Smooth muscle cell (in vitro differentiated cells): ENCODE measurements around the gene PRKN. TPM values are rescaled to one million over a fixed set of nuclear protein-coding genes. Genes with fewer than 3 reads are reported as not detected.

Experiments
- DNase-seq: peaks from one replicate; lab custom pipeline; 2025; ENCODE audit not compliant: unreplicated experiment; lab: John Stamatoyannopoulos, UW
- H2AFZ ChIP-seq: fragments of 200-600 bp; sonication (generic); 2 replicates; pipeline ENCODE4 v1.6.0; 2016; ENCODE audit warnings: antibody characterized with exemption, low read depth, mild to moderate bottlenecking
- H3F3A ChIP-seq: fragments of 200-600 bp; sonication (generic); 2 replicates; pipeline ENCODE4 v1.6.0; 2017; ENCODE audit warnings: antibody characterized with exemption, low read depth
- H3K27ac ChIP-seq: fragments of 200-600 bp; sonication (generic); 2 replicates; pipeline ENCODE4 v1.5.1; 2016; ENCODE audit warnings: low read depth, mild to moderate bottlenecking
- H3K27me3 ChIP-seq: fragments of 200-600 bp; sonication (generic); 2 replicates; pipeline ENCODE4 v1.6.1; 2016; ENCODE audit warnings: low read depth, mild to moderate bottlenecking
- H3K36me3 ChIP-seq: fragments of 200-600 bp; sonication (generic); 2 replicates; pipeline ENCODE4 v1.5.1; 2016; ENCODE audit warnings: low read depth
- H3K4me1 ChIP-seq: fragments of 200-600 bp; sonication (generic); 2 replicates; pipeline ENCODE4 v1.5.1; 2016; ENCODE audit warnings: low read depth
- H3K4me2 ChIP-seq: fragments of 200-600 bp; sonication (generic); 2 replicates; pipeline ENCODE4 v1.6.0; 2016; ENCODE audit warnings: mild to moderate bottlenecking
- H3K4me3 ChIP-seq: fragments of 200-600 bp; sonication (generic); 2 replicates; pipeline ENCODE4 v1.5.1; 2016; ENCODE audit warnings: mild to moderate bottlenecking
- H3K79me2 ChIP-seq: fragments of 200-600 bp; sonication (generic); 2 replicates; pipeline ENCODE4 v1.6.0; 2016; ENCODE audit warnings: low read depth, mild to moderate bottlenecking
- H3K9ac ChIP-seq: fragments of 200-600 bp; sonication (generic); 2 replicates; pipeline ENCODE4 v1.6.0; 2016; ENCODE audit warnings: low read depth
- H3K9me3 ChIP-seq: fragments of 200-600 bp; sonication (generic); replicated peaks from 2 replicates; pipeline ENCODE4 v1.5.1; 2016; ENCODE audit warnings: low read depth
- H4K20me1 ChIP-seq: fragments of 200-600 bp; sonication (generic); 2 replicates; pipeline ENCODE4 v1.6.0; 2016; ENCODE audit warnings: low read depth
- WGBS: methylation state at CpG from one replicate; pipeline ENCODE4 v1.1.7; 2016; ENCODE audit warnings: low lambda C conversion rate; 5-methylcytosine and 5-hydroxymethylcytosine counted together
- polyA plus RNA-seq: library from polyadenylated mRNA; unstranded; fragments of >200 nt; fragmentation: Nextera tagmentation; extraction: Ambion mirVana; gene quantifications from 2 replicates; pipeline ENCODE4 v1.2.1, GENCODE V29; 2016
- total RNA-seq: library from RNA; depleted of rRNA; stranded (reverse); fragments of >200 nt; gene quantifications from 2 replicates; pipeline ENCODE4 v1.2.3, GENCODE V29; 2014
- TF ChIP-seq, protein P1 (sequence below): fragments of 200-600 bp; sonication (generic); IDR thresholded peaks from 2 replicates; pipeline ENCODE4 v1.5.1; 2017; ENCODE audit warnings: borderline replicate concordance, mild to moderate bottlenecking, antibody characterized with exemption; ENCODE audit not compliant: insufficient read depth, poor library complexity, severe bottlenecking

Gene PRKN
- total and polyA plus RNA-seq, 2 experiments from 2014 or later = 0.81 to 5.1 TPM

DNA sequence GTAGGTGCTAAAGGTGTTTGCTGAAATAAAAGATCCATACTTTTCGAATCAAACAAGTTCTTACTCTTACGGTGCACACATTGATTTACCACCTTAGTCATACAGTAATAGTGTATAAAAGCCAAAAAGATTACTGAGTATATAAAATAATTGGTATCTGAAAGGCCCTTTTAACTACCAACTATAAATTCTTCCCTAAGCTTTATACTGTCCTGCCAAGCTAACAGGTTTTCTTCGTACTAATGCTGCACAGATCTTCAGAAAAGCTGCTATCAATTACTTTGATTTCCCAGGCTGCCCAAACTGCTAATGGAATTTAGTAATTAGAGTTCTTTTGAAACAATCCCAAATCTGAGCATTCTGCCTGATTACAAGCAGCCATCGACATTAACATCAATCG, 97.5 kb downstream of the PRKN start:
- no peaks in the 10 kb centered on the region for H4K20me1 ChIP-seq
- H3K4me3 ChIP-seq = no peak overlapping the region
- no peak for DNase-seq
- H2AFZ ChIP-seq = no peak overlapping the region
- no peaks in the 10 kb centered on the region for H3K79me2 ChIP-seq
- no peaks in the 10 kb centered on the region for H3K4me1 ChIP-seq
- WGBS = 92% methylated on average over 5 of the region's 5 CpGs
- no peaks in the 10 kb centered on the region for H3K9me3 ChIP-seq
- H3K27ac ChIP-seq = no peak overlapping the region
- no peaks in the 10 kb centered on the region for H3F3A ChIP-seq
- H3K9ac ChIP-seq = no peak overlapping the region
- no peaks in the 10 kb centered on the region for H3K27me3 ChIP-seq
- H3K4me2 ChIP-seq = no peak overlapping the region
- TF ChIP-seq, protein P1, sequence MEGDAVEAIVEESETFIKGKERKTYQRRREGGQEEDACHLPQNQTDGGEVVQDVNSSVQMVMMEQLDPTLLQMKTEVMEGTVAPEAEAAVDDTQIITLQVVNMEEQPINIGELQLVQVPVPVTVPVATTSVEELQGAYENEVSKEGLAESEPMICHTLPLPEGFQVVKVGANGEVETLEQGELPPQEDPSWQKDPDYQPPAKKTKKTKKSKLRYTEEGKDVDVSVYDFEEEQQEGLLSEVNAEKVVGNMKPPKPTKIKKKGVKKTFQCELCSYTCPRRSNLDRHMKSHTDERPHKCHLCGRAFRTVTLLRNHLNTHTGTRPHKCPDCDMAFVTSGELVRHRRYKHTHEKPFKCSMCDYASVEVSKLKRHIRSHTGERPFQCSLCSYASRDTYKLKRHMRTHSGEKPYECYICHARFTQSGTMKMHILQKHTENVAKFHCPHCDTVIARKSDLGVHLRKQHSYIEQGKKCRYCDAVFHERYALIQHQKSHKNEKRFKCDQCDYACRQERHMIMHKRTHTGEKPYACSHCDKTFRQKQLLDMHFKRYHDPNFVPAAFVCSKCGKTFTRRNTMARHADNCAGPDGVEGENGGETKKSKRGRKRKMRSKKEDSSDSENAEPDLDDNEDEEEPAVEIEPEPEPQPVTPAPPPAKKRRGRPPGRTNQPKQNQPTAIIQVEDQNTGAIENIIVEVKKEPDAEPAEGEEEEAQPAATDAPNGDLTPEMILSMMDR = no peak
- H3K36me3 ChIP-seq = no peaks in the 10 kb centered on the region

DNA sequence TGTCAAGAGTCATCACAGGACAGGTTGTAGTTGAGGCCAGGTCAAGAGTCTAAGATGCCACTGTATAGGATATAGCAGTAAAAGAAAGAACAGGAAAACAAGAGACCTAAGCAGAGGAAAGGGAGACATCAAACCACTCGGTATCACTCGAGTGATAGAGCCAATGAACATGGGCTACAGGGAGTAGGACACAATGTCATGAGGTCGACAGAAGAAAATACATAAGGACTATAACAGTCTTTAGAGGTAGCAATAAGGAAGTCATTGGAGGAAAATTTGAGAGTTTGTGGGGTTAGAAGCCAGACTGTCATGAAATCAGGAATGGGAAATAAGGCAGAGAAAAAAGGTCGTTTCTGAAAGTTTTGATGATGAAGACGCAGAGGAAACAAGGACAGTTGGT, 99.7 kb downstream of the PRKN start:
- no peak for DNase-seq
- 90% methylated on average over 5 of the region's 5 CpGs for WGBS
- Histone ChIP-seq H3K9ac (no peak overlapping the region), H3K79me2 (no peaks in the 10 kb centered on the region), H3F3A (no peaks in the 10 kb centered on the region), H3K4me2 (no peak overlapping the region), H3K27ac (no peak overlapping the region), H3K9me3 (no peaks in the 10 kb centered on the region), H3K27me3 (no peaks in the 10 kb centered on the region), H3K4me3 (no peak overlapping the region), H4K20me1 (no peaks in the 10 kb centered on the region), H3K4me1 (no peaks in the 10 kb centered on the region), H3K36me3 (no peaks in the 10 kb centered on the region), H2AFZ (no peak overlapping the region)
- TF ChIP-seq, protein P1 = no peak

- Histone ChIP-seq H3K4me2 (no peak overlapping the region), H3K79me2 (no peaks in the 10 kb centered on the region), H3K9me3 (no peaks in the 10 kb centered on the region), H3K4me1 (no peaks in the 10 kb centered on the region), H2AFZ (no peak overlapping the region), H3K36me3 (no peaks in the 10 kb centered on the region), H4K20me1 (no peaks in the 10 kb centered on the region), H3K27me3 (no peaks in the 10 kb centered on the region), H3K27ac (no peak overlapping the region), H3K4me3 (no peak overlapping the region), H3F3A (no peaks in the 10 kb centered on the region), H3K9ac (no peak overlapping the region)
- TF ChIP-seq, protein P1 = no peak
- 72% methylated on average over 4 of the region's 4 CpGs for whole genome bisulfite sequencing
- no peak for DNase-seq
These were observed 100.2 kb downstream of the PRKN start for GRCh38 chr6:162627362-162627761.

GRCh38 chr6:162626869-162627268, 100.7 kb downstream of the PRKN start:
- Histone ChIP-seq H3F3A (no peaks in the 10 kb centered on the region), H4K20me1 (no peaks in the 10 kb centered on the region), H3K4me3 (no peak overlapping the region), H3K9ac (no peak overlapping the region), H2AFZ (no peak overlapping the region), H3K4me1 (no peaks in the 10 kb centered on the region), H3K27me3 (no peaks in the 10 kb centered on the region), H3K36me3 (no peaks in the 10 kb centered on the region), H3K9me3 (no peaks in the 10 kb centered on the region), H3K79me2 (no peaks in the 10 kb centered on the region), H3K4me2 (no peak overlapping the region), H3K27ac (no peak overlapping the region)
- TF ChIP-seq, protein P1 = no peak
- DNase-seq = no peak
- 83% methylated on average over 1 of the region's 1 CpG for WGBS
